NCI-H128 (cell line): Measurements from ENCODE around the gene CHST8.

ENCODE experiments used
- DNase-seq: peaks from one replicate; lab custom pipeline; 2025; ENCODE audit not compliant: unreplicated experiment; lab: John Stamatoyannopoulos, UW

Gene CHST8

DNA sequence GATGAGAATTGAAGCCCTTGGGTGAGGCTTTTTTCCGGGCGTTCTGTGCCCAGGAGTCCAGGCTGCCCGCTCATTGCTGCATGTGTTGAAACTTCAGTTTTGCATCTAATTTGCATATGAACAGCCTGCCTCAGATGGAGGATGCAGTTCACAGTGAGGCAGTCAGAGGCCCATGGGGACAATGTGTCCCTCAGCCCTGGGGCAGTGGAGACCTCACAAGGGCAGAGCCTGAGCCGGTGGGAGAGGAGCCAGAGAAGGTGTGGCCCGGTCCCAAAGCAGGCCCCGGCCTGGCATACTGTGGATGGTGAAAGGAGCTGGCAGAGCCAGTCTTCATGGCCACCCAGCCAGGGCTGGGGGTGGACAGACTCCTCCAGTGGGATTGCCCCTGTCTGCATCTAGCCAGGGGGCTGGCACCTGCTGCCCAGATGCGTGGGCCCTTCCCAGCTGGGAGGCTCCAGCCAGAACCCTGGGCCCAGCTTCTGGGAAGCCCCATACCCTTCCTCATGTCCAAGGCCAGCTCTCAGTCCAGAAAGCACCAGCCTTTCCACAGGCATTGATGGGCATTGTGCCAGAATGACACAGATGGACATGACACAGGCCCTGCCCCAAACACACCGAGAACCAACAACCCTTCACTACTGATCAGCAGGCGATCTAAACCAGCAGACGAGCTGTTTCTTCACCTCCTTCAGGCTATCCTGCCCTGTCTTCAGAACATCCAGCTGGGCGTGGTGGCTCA is 142.0 kb downstream of the CHST8 start:
- no peak for DNase-seq

GRCh38 chr19:33766623-33767022 is 144.9 kb downstream of the CHST8 start:
- DNase-seq, result no peak

GRCh38 chr19:33767898-33768413 is 146.2 kb downstream of the CHST8 start:
- DNase-seq, result no peak

- DNase-seq, result no peak
These were observed 147.5 kb downstream of the CHST8 start for GRCh38 chr19:33769208-33769607.

GRCh38 chr19:33770107-33770506 is 148.4 kb downstream of the CHST8 start:
- DNase-seq, result no peak

GRCh38 chr19:33771384-33772101 is 149.8 kb downstream of the CHST8 start:
- peak; percentile 44 for DNase-seq

GRCh38 chr19:33772102-33772857 is 150.5 kb downstream of the CHST8 start:
- DNase-seq, result no peak

DNA sequence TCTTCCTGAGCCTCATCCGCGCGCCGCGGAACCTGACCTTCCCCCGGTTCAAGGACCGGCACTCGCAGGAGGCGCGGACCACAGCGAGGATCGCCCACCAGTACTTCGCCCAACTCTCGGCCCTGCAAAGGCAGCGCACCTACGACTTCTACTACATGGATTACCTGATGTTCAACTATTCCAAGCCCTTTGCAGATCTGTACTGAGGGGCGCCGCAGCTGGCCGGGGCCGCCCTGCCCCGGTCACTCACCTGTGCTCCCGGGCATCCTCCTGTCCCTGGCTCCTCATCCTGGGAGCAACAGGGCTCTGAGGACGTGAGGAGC is 151.1 kb downstream of the CHST8 start:
- no peak for DNase-seq

GRCh38 chr19:33773704-33774624 is 152.2 kb downstream of the CHST8 start:
- DNase-seq, result no peak

GRCh38 chr19:33774751-33775150 is 153.0 kb downstream of the CHST8 start:
- DNase-seq, result no peak

GRCh38 chr19:33775731-33776487 is 154.2 kb downstream of the CHST8 start:
- DNase-seq, result no peak

DNA sequence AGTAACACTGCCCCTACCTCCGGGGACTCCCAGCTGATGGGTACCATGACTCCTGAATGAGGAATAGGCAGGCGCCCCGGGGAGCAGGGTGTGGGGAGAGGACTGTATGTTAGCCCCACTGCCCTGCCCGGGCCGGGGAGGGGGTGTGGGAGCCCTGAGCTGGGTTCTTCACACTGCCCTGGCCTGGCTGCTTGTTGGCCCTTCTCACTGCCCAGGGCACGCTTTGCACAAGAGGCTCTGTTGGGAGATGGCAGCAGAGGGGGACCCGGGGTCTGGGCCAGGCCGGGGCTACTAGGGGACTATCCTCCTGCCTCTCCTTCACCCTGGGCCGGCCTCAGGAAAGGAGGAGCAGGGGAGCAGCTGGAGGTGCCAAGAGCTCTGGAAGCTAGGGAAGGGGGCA is 155.6 kb downstream of the CHST8 start:
- no peak for DNase-seq

DNA sequence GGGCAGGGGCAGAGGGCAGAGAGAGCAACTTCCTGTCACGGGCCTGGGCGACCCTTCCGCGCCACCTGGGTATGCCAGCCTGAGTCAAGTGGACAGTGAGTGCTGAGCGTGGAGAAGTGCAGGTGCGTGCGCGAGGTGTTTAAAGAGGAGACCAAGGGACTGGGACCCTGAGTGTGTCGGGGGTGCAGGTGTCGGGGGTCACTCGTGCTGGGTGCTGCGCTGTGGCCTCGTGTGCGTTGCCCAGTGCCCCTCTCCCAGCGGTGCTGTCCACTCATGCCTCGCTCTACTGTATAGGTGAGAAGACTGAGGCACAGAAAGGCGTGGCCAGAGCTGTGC is 156.0 kb downstream of the CHST8 start:
- DNase-seq, result no peak

GRCh38 chr19:33778089-33778791 is 156.5 kb downstream of the CHST8 start:
- DNase-seq, result peak; percentile 54

- no peak for DNase-seq
These were observed 158.1 kb downstream of the CHST8 start for GRCh38 chr19:33779849-33780248.

DNA sequence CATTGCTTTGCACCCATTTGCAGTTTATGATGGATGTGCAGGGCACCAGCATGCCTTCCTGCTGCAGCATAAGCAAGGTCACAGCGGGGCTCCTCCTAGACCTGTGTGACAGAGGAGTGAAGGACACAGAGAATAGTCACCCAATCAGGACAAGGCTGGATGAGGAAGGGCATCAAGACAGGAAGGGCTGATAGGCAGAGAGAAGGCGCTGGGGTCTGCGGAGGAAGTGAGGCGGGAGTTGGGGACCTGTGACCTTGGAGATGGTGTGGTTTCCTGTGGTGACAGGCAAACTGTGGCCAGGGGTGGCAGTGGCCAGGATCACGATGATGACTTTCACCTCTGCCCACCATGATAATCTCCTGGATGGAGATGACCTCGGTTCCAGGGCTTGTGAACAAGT is 158.5 kb downstream of the CHST8 start:
- DNase-seq, result no peak

GRCh38 chr19:33780746-33781145 is 159.0 kb downstream of the CHST8 start:
- DNase-seq, result no peak

- no peak for DNase-seq
These were observed 159.7 kb downstream of the CHST8 start for GRCh38 chr19:33781415-33781935.

DNA sequence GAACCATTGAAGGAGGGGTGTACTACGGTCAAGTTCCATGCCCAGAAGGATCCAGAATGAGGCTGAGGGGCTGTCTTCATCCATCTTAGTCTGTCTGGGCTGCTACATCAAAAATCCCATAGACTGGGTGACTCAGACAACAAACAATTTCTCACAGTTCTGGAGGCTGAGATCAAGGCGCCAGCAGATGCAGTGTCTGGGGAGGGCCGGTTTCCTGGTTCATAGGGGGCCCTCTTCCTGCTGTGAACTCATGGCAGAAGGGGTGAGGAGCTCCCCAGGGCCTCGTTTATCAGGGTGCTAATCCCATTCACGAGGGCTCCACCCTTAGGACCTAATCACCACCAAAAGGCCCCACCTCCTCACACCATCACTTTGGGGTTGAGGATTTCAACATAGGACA is 160.2 kb downstream of the CHST8 start:
- DNase-seq, result no peak
